NCI-H2081 treated with DMSO at 0.1 percent for 48 hours (cell line): Measurements from ENCODE around the gene ESF1.

Experiments used
- DNase-seq: peaks from one replicate; lab custom pipeline; 2025; lab: John Stamatoyannopoulos, UW

The ESF1 gene

DNA sequence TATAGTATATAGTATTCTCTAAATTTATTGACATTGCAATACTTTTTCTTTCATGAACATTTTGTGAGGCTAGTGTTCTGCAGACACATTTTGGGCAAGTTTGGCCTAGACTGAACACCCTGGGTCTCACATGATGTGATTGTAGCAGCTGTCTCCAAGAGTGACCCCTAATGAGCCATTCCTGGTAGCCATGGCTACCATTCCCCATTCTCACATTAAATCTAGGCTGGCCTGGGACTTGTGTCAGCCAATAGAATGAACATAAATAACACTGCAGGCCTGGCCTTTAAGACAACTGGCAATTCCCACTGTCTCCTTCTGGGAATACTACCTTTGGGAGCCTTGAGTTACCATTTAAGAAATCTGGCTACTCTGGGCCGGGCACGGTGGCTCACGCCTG lies 108.0 kb downstream of the ESF1 start:
- DNase-seq = no peak

DNA sequence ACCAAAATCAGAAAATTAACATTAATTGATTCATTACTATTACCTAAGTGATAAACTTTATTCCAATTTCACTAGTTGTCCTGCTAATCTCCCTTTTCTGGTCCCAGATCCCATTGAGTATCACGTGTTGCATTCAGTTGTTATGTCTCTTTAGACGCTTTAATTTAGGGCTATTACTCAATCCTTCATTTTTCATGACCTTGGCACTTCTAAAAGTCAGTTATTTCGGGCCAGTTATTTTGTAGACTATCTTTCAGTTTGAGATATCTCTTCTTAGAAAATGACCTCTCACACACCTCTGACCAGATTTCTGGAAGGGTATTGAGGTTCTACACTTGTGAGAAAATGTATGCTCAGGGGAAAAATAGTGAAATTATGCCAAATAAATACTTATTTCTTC lies 112.0 kb downstream of the ESF1 start:
- DNase-seq = no peak

DNA sequence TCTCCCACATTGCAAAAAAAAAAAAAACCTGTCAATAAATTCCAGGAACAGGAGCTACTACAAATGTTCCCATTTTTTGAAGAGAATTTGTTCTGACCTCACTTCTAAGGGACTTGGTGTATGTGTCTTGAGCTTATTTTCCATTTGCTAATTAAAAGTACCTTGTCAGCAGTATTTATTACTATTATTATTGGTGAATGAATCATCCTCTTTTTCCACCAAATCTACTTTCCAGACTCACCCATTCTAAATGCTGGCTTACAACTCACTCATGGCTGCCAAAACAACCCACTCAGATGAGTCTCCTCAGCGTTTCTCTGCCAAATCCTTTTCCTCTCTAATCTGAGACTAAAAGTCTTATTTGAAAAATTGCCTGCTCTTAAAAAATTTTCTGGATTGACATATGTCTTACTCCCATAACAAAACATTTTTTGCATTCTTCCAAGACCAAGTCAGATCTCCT lies 112.8 kb downstream of the ESF1 start:
- DNase-seq = no peak

DNA sequence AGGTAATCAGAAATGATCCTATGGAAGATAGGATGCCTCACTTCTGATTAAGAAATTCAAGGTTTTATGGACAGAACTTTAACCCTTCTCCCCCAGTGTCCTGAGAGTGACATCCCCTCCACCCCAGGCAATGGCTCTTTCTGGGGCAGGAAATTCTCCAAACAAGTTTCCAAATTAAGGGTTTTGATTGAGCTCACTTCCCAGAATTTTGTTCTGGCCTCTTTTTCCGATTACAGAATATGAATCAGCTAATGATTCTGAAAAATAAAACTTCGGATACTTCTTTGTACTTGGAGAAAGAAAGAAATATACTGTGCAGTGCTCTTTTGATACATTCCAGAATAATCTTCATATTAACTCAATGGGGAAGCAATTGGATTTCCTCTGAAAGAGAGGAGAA lies 113.2 kb downstream of the ESF1 start:
- DNase-seq = no peak

DNA sequence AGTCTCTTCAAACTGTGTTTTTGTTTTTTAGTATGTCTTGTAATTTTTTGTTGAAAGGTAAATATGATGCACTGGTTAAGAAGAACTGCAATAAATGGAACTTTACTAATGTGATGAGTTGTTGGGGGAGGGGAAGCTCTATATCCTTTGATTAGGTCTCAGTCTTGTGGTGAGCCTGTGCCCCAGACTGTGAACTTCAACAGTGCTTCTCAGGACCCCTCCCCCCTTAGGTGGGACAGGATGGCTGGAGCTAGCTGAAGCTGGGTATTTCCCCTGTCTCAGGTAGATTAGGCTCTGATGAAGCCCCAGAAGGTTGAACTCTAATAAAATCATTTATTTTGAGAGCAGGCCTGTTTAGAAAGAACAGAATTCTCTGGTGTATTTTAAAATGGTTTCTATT lies 114.6 kb downstream of the ESF1 start:
- DNase-seq = no peak

DNA sequence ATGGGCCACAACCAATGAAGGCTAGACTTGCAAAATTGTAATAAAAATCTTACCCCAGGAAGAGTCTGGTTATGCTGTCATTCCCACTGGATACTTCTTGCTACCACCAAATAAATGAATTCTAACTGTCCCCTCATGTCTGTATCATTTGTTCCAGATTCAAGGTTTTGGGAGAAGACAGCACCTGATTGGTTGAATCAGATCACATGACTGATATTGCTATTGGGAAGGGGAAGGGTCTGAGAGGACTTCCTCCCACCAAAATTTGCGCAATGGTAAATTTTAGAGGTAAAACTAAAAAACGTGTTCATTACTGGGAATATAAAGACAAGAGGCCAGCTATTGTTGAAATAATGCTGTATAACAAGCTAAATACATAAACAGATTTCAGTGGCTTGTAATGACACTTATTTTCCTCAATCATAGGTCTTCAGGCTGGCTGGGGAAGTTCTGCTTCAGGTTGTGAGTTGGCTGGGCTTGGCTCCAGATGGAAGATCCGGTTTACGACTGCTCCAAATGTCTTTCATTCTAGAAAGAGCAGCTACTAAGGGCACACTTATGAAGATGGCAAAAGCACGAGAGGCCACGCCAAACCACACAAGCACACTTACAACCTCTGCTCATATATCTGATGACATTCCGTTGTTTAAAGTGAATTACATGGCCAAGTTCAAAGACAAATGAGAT lies 118.9 kb downstream of the ESF1 start:
- no peak for DNase-seq
